ENCODE measurements around the gene DNAH2.

DNAH2 gene

DNA sequence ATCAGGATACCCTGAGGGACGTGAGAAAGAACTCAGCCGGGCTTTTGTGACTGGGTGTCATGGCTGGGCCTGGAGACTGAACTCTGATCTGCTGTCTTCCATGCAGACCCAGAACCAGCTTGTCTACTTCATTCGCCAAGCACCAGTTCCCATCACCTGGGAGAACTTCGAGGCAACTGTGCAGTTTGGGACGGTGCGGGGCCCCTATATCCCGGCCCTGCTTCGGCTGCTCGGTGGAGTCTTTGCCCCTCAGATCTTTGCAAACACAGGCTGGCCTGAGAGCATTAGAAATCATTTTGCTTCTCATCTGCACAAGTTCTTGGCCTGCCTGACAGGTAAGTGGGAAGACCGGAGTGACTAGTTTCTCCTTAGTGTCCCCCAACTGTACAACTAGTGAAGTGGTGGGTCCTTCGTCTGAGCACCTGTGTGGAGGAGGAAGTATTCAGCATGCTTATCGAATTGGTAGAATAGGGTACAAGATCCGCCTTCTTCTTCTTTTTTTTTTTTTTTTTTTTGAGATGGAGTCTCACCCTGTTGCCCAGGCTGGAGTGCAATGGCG, 15.5 kb downstream of the DNAH2 start:
- no peak overlapping the region for H3K4me2 ChIP-seq (ENCODE audit: low read depth, low read length, poor library complexity, severe bottlenecking)
- H3K27ac ChIP-seq (ENCODE audit: low read depth, low read length), result no peak overlapping the region
- no peak overlapping the region for H3K4me3 ChIP-seq (ENCODE audit: insufficient read depth, low read length, poor library complexity, severe bottlenecking)
- H2AFZ ChIP-seq (ENCODE audit: low read depth, low read length, severe bottlenecking), result no peak overlapping the region
- H3K9ac ChIP-seq (ENCODE audit: low read length), result no peak overlapping the region
- H4K20me1 ChIP-seq (ENCODE audit: low read depth, low read length), result no peaks in the 10 kb centered on the region
- no peak for TF ChIP-seq EZH2phosphoT487 (conservative IDR thresholded peaks at IDR 0.05; ENCODE audit: low read length)
- TF ChIP-seq, protein P1, sequence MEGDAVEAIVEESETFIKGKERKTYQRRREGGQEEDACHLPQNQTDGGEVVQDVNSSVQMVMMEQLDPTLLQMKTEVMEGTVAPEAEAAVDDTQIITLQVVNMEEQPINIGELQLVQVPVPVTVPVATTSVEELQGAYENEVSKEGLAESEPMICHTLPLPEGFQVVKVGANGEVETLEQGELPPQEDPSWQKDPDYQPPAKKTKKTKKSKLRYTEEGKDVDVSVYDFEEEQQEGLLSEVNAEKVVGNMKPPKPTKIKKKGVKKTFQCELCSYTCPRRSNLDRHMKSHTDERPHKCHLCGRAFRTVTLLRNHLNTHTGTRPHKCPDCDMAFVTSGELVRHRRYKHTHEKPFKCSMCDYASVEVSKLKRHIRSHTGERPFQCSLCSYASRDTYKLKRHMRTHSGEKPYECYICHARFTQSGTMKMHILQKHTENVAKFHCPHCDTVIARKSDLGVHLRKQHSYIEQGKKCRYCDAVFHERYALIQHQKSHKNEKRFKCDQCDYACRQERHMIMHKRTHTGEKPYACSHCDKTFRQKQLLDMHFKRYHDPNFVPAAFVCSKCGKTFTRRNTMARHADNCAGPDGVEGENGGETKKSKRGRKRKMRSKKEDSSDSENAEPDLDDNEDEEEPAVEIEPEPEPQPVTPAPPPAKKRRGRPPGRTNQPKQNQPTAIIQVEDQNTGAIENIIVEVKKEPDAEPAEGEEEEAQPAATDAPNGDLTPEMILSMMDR (IDR thresholded peaks at IDR 0.05; ENCODE audit: insufficient read depth, low read length, poor library complexity, severe bottlenecking), result no peak
- H3K27me3 ChIP-seq (ENCODE audit: low read length), result no peaks in the 10 kb centered on the region
- no peaks in the 10 kb centered on the region for H3K36me3 ChIP-seq (ENCODE audit: low read length)
- H3K9me2 ChIP-seq (replicated peaks; ENCODE audit: insufficient read depth, low read length), result no peaks in the 10 kb centered on the region
- no peaks in the 10 kb centered on the region for H3K79me2 ChIP-seq (ENCODE audit: insufficient read depth, low read length)
- H3F3A ChIP-seq (ENCODE audit: insufficient read depth), result no peaks in the 10 kb centered on the region
- no peaks in the 10 kb centered on the region for H3K9me3 ChIP-seq (ENCODE audit: insufficient read depth, low read length)

DNA sequence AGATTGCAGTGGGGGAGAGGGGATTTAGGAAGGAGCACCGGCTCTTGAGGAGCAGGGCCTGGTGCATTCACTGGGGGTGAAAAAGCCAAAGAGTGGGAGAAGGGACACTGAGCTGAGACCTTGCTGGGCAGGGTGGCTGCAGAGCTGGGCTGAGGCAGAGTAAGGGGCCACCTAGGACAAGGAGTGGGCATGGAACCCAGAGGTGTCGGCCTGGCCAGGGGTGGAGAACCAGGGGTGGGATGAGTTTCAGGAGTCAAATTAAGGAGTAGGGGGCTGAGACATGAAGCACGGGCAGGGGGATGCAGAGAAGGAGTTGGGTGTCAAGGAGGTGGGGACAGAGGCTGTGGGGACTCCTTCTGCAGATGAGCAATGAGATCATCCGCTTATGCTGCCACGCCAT, 20.1 kb downstream of the DNAH2 start:
- H3K79me2 ChIP-seq (ENCODE audit: insufficient read depth, low read length), result no peaks in the 10 kb centered on the region
- no peak overlapping the region for H3K4me2 ChIP-seq (ENCODE audit: low read depth, low read length, poor library complexity, severe bottlenecking)
- TF ChIP-seq EZH2phosphoT487 (conservative IDR thresholded peaks at IDR 0.05; ENCODE audit: low read length), result no peak
- TF ChIP-seq, protein P1 (IDR thresholded peaks at IDR 0.05; ENCODE audit: insufficient read depth, low read length, poor library complexity, severe bottlenecking), result no peak
- no peak overlapping the region for H3K4me3 ChIP-seq (ENCODE audit: insufficient read depth, low read length, poor library complexity, severe bottlenecking)
- H2AFZ ChIP-seq (ENCODE audit: low read depth, low read length, severe bottlenecking), result no peak overlapping the region
- H3K9ac ChIP-seq (ENCODE audit: low read length), result no peak overlapping the region
- no peaks in the 10 kb centered on the region for H3K36me3 ChIP-seq (ENCODE audit: low read length)
- H3F3A ChIP-seq (ENCODE audit: insufficient read depth), result no peaks in the 10 kb centered on the region
- H4K20me1 ChIP-seq (ENCODE audit: low read depth, low read length), result no peaks in the 10 kb centered on the region
- H3K27ac ChIP-seq (ENCODE audit: low read depth, low read length), result no peak overlapping the region
- H3K9me2 ChIP-seq (replicated peaks; ENCODE audit: insufficient read depth, low read length), result no peaks in the 10 kb centered on the region
- H3K9me3 ChIP-seq (ENCODE audit: insufficient read depth, low read length), result no peaks in the 10 kb centered on the region
- H3K27me3 ChIP-seq (ENCODE audit: low read length), result no peaks in the 10 kb centered on the region

DNA sequence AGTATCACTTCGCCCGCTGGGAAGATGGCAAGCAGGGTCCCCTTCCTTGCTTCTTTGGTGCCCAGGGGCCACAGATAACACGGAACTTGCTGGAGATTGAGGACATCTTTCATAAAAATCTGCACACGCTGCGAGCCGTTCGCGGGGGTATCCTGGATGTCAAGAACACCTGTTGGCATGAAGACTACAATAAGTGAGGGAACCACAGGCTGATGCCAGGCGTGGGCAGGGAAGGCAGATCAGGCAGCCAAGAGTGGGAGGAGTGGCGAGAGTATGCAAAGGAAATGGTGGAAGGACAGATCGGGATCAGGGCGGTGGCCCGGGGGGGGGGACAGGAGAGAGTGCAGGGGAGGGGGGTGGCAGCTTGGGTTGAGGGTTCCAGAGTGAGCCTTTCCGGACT, 22.2 kb downstream of the DNAH2 start:
- no peaks in the 10 kb centered on the region for H3K9me2 ChIP-seq (replicated peaks; ENCODE audit: insufficient read depth, low read length)
- H3K9ac ChIP-seq (ENCODE audit: low read length), result no peak overlapping the region
- H3K27me3 ChIP-seq (ENCODE audit: low read length), result no peaks in the 10 kb centered on the region
- H3K4me2 ChIP-seq (ENCODE audit: low read depth, low read length, poor library complexity, severe bottlenecking), result no peak overlapping the region
- no peaks in the 10 kb centered on the region for H3F3A ChIP-seq (ENCODE audit: insufficient read depth)
- TF ChIP-seq EZH2phosphoT487 (conservative IDR thresholded peaks at IDR 0.05; ENCODE audit: low read length), result no peak
- TF ChIP-seq, protein P1 (IDR thresholded peaks at IDR 0.05; ENCODE audit: insufficient read depth, low read length, poor library complexity, severe bottlenecking), result no peak
- no peak overlapping the region for H2AFZ ChIP-seq (ENCODE audit: low read depth, low read length, severe bottlenecking)
- no peak overlapping the region for H3K27ac ChIP-seq (ENCODE audit: low read depth, low read length)
- H3K9me3 ChIP-seq (ENCODE audit: insufficient read depth, low read length), result no peaks in the 10 kb centered on the region
- H3K4me3 ChIP-seq (ENCODE audit: insufficient read depth, low read length, poor library complexity, severe bottlenecking), result no peak overlapping the region
- no peaks in the 10 kb centered on the region for H4K20me1 ChIP-seq (ENCODE audit: low read depth, low read length)
- no peaks in the 10 kb centered on the region for H3K79me2 ChIP-seq (ENCODE audit: insufficient read depth, low read length)
- no peaks in the 10 kb centered on the region for H3K36me3 ChIP-seq (ENCODE audit: low read length)

Measured in SU-DHL-6 (cell line).